GM23248 (cell line): ENCODE measurements around the gene F5.

ENCODE experiments used
- EZH2 ChIP-seq: fragments of 200-600 bp; sonication (generic); IDR thresholded peaks from 2 replicates; pipeline ENCODE4 v1.6.1; 2018; ENCODE audit warnings: antibody characterized with exemption, mild to moderate bottlenecking; ENCODE audit not compliant: insufficient read depth, poor library complexity, severe bottlenecking
- EZH2phosphoT487 ChIP-seq: fragments of 200-600 bp; sonication (generic); IDR thresholded peaks from 2 replicates; pipeline ENCODE4 v1.6.1; 2018; ENCODE audit warnings: antibody characterized with exemption, moderate library complexity, mild to moderate bottlenecking, low read depth; ENCODE audit not compliant: insufficient read depth

GRCh38 chr1:169493251-169493650 lies 93.0 kb downstream of the F5 start:
- no peak for TF ChIP-seq EZH2
- no peak for TF ChIP-seq EZH2phosphoT487
